WTC11 (cell line): ENCODE measurements around the gene ZBTB24.

Source experiments
- CTCF ChIP-seq: fragments of 200-600 bp; IDR thresholded peaks from 2 replicates; pipeline ENCODE4 v1.8.0; 2022; ENCODE audit warnings: antibody characterized with exemption
- ZNF138 ChIP-seq: sonication (generic); formaldehyde crosslinking; conservative IDR thresholded peaks from 2 replicates; pipeline ENCODE4 v1.8.1; 2022; ENCODE audit warnings: mild to moderate bottlenecking, moderate library complexity, missing genetic modification reagents

GRCh38 chr6:109471105-109471810, 11.8 kb downstream of the ZBTB24 start:
- TF ChIP-seq CTCF (no peak), ZNF138 (CRISPR knock-in tag) (no peak)
